Measurements from ENCODE around the gene TRMO. TPM values are rescaled to one million over a fixed set of nuclear protein-coding genes. Genes with fewer than 3 reads are reported as not detected.
"Not testable (repeated sequence)": the region's sequence is repeated elsewhere in the genome, so short reads cannot be mapped to it uniquely, and the experiment has no call there.

Gene TRMO
- total and polyA plus RNA-seq, 2 donors (not counting 1 experiment from before 2014, with no cell fraction given), result 12.9 to 15.8 TPM

GRCh38 chr9:97954550-97954989, 32.3 kb upstream of the TRMO start:
- Histone ChIP-seq H3K27ac (ENCODE audit: insufficient read depth, low read length) (no peak overlapping the region), H3K4me2 (ENCODE audit: extremely low read depth, insufficient read depth, low read length) (no peak overlapping the region), H4K20me1 (ENCODE audit: control insufficient read depth, extremely low read depth, insufficient read depth, low read length) (no peaks in the 10 kb centered on the region), H3K4me3 (replicated peaks in 1 of 4; ENCODE audit: control extremely low read depth in 1 of 4, insufficient read depth in 1 of 4, low read depth in 3 of 4, low read length in 4 of 4) (no peak overlapping the region), H3K9me3 (ENCODE audit: control insufficient read depth, insufficient read depth, low read depth, low read length) (no peaks in the 10 kb centered on the region), H3K36me3 (ENCODE audit: control insufficient read depth, insufficient read depth, low read length) (no peaks in the 10 kb centered on the region), H3K4me1 (ENCODE audit: control insufficient read depth, extremely low read depth, insufficient read depth, low read length) (peaks cover 3% of the 10 kb centered on the region), H2AFZ (ENCODE audit: low read length) (no peak overlapping the region), H3K27me3 (ENCODE audit: control insufficient read depth, insufficient read depth, low read length) (no peaks in the 10 kb centered on the region), H3K9ac (ENCODE audit: insufficient read depth, low read length) (no peak overlapping the region), H3K79me2 (ENCODE audit: control insufficient read depth, insufficient read depth, low read length) (no peaks in the 10 kb centered on the region)
- TF ChIP-seq CTCF (conservative IDR thresholded peaks at IDR 0.05 in 1 of 2, IDR thresholded peaks at IDR 0.05 in 1 of 2; ENCODE audit: low read depth in 1 of 2, low read length in 2 of 2) (peak in 1 of 2 donors; percentile 37), EZH2 (IDR thresholded peaks at IDR 0.05; ENCODE audit: low read length, missing control alignments) (no peak)
- peak; percentile 9 for DNase-seq (ENCODE audit: low read depth in 2 of 2)

- H3K4me3 ChIP-seq (replicated peaks in 1 of 4; ENCODE audit: control extremely low read depth in 1 of 4, insufficient read depth in 1 of 4, low read depth in 3 of 4, low read length in 4 of 4); DNase-seq (ENCODE audit: low read depth in 2 of 2); H3K9ac ChIP-seq (ENCODE audit: insufficient read depth, low read length); H3K27me3 ChIP-seq (ENCODE audit: control insufficient read depth, insufficient read depth, low read length); H3K4me2 ChIP-seq (ENCODE audit: extremely low read depth, insufficient read depth, low read length); H3K4me1 ChIP-seq (ENCODE audit: control insufficient read depth, extremely low read depth, insufficient read depth, low read length); H3K79me2 ChIP-seq (ENCODE audit: control insufficient read depth, insufficient read depth, low read length); H4K20me1 ChIP-seq (ENCODE audit: control insufficient read depth, extremely low read depth, insufficient read depth, low read length); H2AFZ ChIP-seq (ENCODE audit: low read length); H3K9me3 ChIP-seq (ENCODE audit: control insufficient read depth, insufficient read depth, low read depth, low read length); H3K27ac ChIP-seq (ENCODE audit: insufficient read depth, low read length); H3K36me3 ChIP-seq (ENCODE audit: control insufficient read depth, insufficient read depth, low read length): not testable (repeated sequence)
Observed at GRCh38 chr9:97950873-97951272, 28.6 kb upstream of the TRMO start.

- H3K79me2 ChIP-seq (ENCODE audit: control insufficient read depth, insufficient read depth, low read length); H2AFZ ChIP-seq (ENCODE audit: low read length); H3K4me1 ChIP-seq (ENCODE audit: control insufficient read depth, extremely low read depth, insufficient read depth, low read length); H3K4me3 ChIP-seq (replicated peaks in 1 of 4; ENCODE audit: control extremely low read depth in 1 of 4, insufficient read depth in 1 of 4, low read depth in 3 of 4, low read length in 4 of 4); H3K9me3 ChIP-seq (ENCODE audit: control insufficient read depth, insufficient read depth, low read depth, low read length); H3K9ac ChIP-seq (ENCODE audit: insufficient read depth, low read length); H3K27me3 ChIP-seq (ENCODE audit: control insufficient read depth, insufficient read depth, low read length); DNase-seq (ENCODE audit: low read depth in 2 of 2); H4K20me1 ChIP-seq (ENCODE audit: control insufficient read depth, extremely low read depth, insufficient read depth, low read length); H3K27ac ChIP-seq (ENCODE audit: insufficient read depth, low read length); H3K36me3 ChIP-seq (ENCODE audit: control insufficient read depth, insufficient read depth, low read length); H3K4me2 ChIP-seq (ENCODE audit: extremely low read depth, insufficient read depth, low read length): not testable (repeated sequence)
Observed at GRCh38 chr9:97947094-97947493, 24.8 kb upstream of the TRMO start.

GRCh38 chr9:97945470-97945869, 23.2 kb upstream of the TRMO start:
- H3K27me3 ChIP-seq (ENCODE audit: control insufficient read depth, insufficient read depth, low read length); H4K20me1 ChIP-seq (ENCODE audit: control insufficient read depth, extremely low read depth, insufficient read depth, low read length); H3K79me2 ChIP-seq (ENCODE audit: control insufficient read depth, insufficient read depth, low read length); H3K27ac ChIP-seq (ENCODE audit: insufficient read depth, low read length); H3K9ac ChIP-seq (ENCODE audit: insufficient read depth, low read length); H3K4me1 ChIP-seq (ENCODE audit: control insufficient read depth, extremely low read depth, insufficient read depth, low read length); H3K4me2 ChIP-seq (ENCODE audit: extremely low read depth, insufficient read depth, low read length); H3K4me3 ChIP-seq (replicated peaks in 1 of 4; ENCODE audit: control extremely low read depth in 1 of 4, insufficient read depth in 1 of 4, low read depth in 3 of 4, low read length in 4 of 4); DNase-seq (ENCODE audit: low read depth in 2 of 2); H3K36me3 ChIP-seq (ENCODE audit: control insufficient read depth, insufficient read depth, low read length); H3K9me3 ChIP-seq (ENCODE audit: control insufficient read depth, insufficient read depth, low read depth, low read length); H2AFZ ChIP-seq (ENCODE audit: low read length): not testable (repeated sequence)
